GM19043 (cell line): ENCODE data around the gene UMODL1.

Source experiments
- ATAC-seq: cut with Tn5 transposase; IDR thresholded peaks from one replicate; pipeline ENCODE4 v1.9.1; 2021; ENCODE audit warnings: low read depth; ENCODE audit not compliant: unreplicated experiment

UMODL1 gene

GRCh38 chr21:42183374-42184266 lies 112.5 kb downstream of the UMODL1 start:
- ATAC-seq = no peak

GRCh38 chr21:42186591-42186990 lies 115.5 kb downstream of the UMODL1 start:
- no peak for ATAC-seq

- peak; percentile 97 for ATAC-seq
These were observed 117.0 kb downstream of the UMODL1 start for GRCh38 chr21:42187976-42188653.

- ATAC-seq = no peak
These were observed 117.5 kb downstream of the UMODL1 start for GRCh38 chr21:42188663-42189062.

GRCh38 chr21:42189431-42189830 lies 118.3 kb downstream of the UMODL1 start:
- no peak for ATAC-seq

- no peak for ATAC-seq
These were observed 118.9 kb downstream of the UMODL1 start for GRCh38 chr21:42189860-42190485.

GRCh38 chr21:42190486-42190863 lies 119.4 kb downstream of the UMODL1 start:
- no peak for ATAC-seq

- no peak for ATAC-seq
These were observed 119.9 kb downstream of the UMODL1 start for GRCh38 chr21:42191064-42191463.

GRCh38 chr21:42191696-42192595 lies 120.8 kb downstream of the UMODL1 start:
- ATAC-seq = no peak
